Neuronal stem cell (in vitro differentiated cells): Measurements from ENCODE around the gene MRC1.

Experiments
- DNase-seq: peaks from one replicate; pipeline ENCODE4 v3.0.0-alpha.2; 2013; ENCODE audit warnings: low spot score
- H2AFZ ChIP-seq: one replicate; pipeline ENCODE4 v1.6.1; 2013; ENCODE audit warnings: mild to moderate bottlenecking, low read length, inconsistent platforms
- H2AK5ac ChIP-seq: 2 replicates; pipeline ENCODE4 v1.6.1; 2013; ENCODE audit warnings: low read depth, mild to moderate bottlenecking, inconsistent platforms, low read length, moderate library complexity, mixed read lengths
- H2BK120ac ChIP-seq: 2 replicates; pipeline ENCODE4 v1.6.1; 2013; ENCODE audit warnings: low read depth, mild to moderate bottlenecking, inconsistent platforms, low read length, moderate library complexity, mixed read lengths
- H2BK12ac ChIP-seq: one replicate; pipeline ENCODE4 v1.6.1; 2013; ENCODE audit warnings: low read length, inconsistent platforms
- H2BK15ac ChIP-seq: 2 replicates; pipeline ENCODE4 v1.6.1; 2013; ENCODE audit warnings: mild to moderate bottlenecking, low read length, inconsistent platforms, mixed read lengths
- H2BK5ac ChIP-seq: one replicate; pipeline ENCODE4 v1.6.1; 2013; ENCODE audit warnings: inconsistent platforms, mild to moderate bottlenecking, low read length, moderate library complexity
- H3K14ac ChIP-seq: one replicate; pipeline ENCODE4 v1.6.1; 2013; ENCODE audit warnings: low read length, inconsistent platforms
- H3K18ac ChIP-seq: 2 replicates; pipeline ENCODE4 v1.6.1; 2013; ENCODE audit warnings: low read length, inconsistent platforms
- H3K23ac ChIP-seq: 2 replicates; pipeline ENCODE4 v1.6.1; 2013; ENCODE audit warnings: low read depth, mild to moderate bottlenecking, mixed read lengths, low read length, inconsistent platforms; ENCODE audit not compliant: poor library complexity
- H3K27ac ChIP-seq: replicated peaks from 3 replicates; pipeline ENCODE4 v1.5.1; 2013; ENCODE audit warnings: low read length, inconsistent platforms
- H3K27me3 ChIP-seq, 3 experiments: 2 replicates each; pipeline ENCODE4 v1.6.1; 2013; ENCODE audit warnings: low read length in 3 of 3, mild to moderate bottlenecking in 2 of 3, inconsistent platforms in 1 of 3, low read depth in 1 of 3, mixed read lengths in 1 of 3, moderate library complexity in 1 of 3; ENCODE audit not compliant: control insufficient read depth in 3 of 3, insufficient read depth in 3 of 3
- H3K36me3 ChIP-seq, 2 donors: replicated peaks in 1 of 2; 2 replicates each; pipeline ENCODE4 v1.6.1; 2013; ENCODE audit warnings: low read length in 2 of 2; ENCODE audit not compliant: control insufficient read depth in 2 of 2, insufficient read depth in 2 of 2
- H3K4ac ChIP-seq: 2 replicates; pipeline ENCODE4 v1.6.1; 2013; ENCODE audit warnings: inconsistent platforms, mild to moderate bottlenecking, low read length, moderate library complexity
- H3K4me1 ChIP-seq, 2 donors: 1 replicate in 1 of 2; 2 replicates in 1 of 2; pipeline ENCODE4 v1.6.1; 2013; ENCODE audit warnings: low read length in 2 of 2, low read depth in 1 of 2; ENCODE audit not compliant: control insufficient read depth in 2 of 2, insufficient read depth in 1 of 2
- H3K4me2 ChIP-seq: one replicate; pipeline ENCODE4 v1.6.1; 2013; ENCODE audit warnings: mild to moderate bottlenecking, low read length, inconsistent platforms; ENCODE audit not compliant: insufficient read depth, poor library complexity, severe bottlenecking
- H3K4me3 ChIP-seq, 2 donors: 2 replicates each; pipeline ENCODE4 v1.5.1; 2013; ENCODE audit warnings: low read length in 2 of 2, mild to moderate bottlenecking in 2 of 2, inconsistent platforms in 1 of 2, moderate library complexity in 1 of 2
- H3K79me1 ChIP-seq: one replicate; pipeline ENCODE4 v1.6.1; 2013; ENCODE audit warnings: low read depth, mild to moderate bottlenecking, inconsistent platforms, low read length, moderate library complexity
- H3K9ac ChIP-seq: one replicate; pipeline ENCODE4 v1.6.1; 2013; ENCODE audit warnings: mild to moderate bottlenecking, low read depth, low read length, inconsistent platforms; ENCODE audit not compliant: poor library complexity
- H3K9me3 ChIP-seq, 2 donors: replicated peaks in 1 of 2; 2 replicates each; pipeline versions ENCODE3 to v1.6.1; 2013; ENCODE audit warnings: low read length in 2 of 2, mild to moderate bottlenecking in 2 of 2, inconsistent platforms in 1 of 2, low read depth in 1 of 2, mixed read lengths in 1 of 2, moderate library complexity in 1 of 2; ENCODE audit not compliant: control insufficient read depth in 2 of 2, insufficient read depth in 1 of 2
- H4K8ac ChIP-seq: one replicate; pipeline ENCODE4 v1.6.1; 2013; ENCODE audit warnings: low read depth, mild to moderate bottlenecking, inconsistent platforms, low read length, moderate library complexity
- H4K91ac ChIP-seq: one replicate; pipeline ENCODE4 v1.6.1; 2013; ENCODE audit warnings: low read length, low read depth, mild to moderate bottlenecking, inconsistent platforms; ENCODE audit not compliant: poor library complexity
- WGBS, 2 donors: extraction: QIAGEN DNeasy Blood & Tissue Kit; methylation state at CpG; one replicate each; pipeline ENCODE4 v1.1.7; 2013; ENCODE audit warnings: missing lambda C conversion rate in 2 of 2, mixed read lengths in 1 of 2; ENCODE audit not compliant: insufficient read length in 2 of 2, insufficient replicate concordance in 1 of 2; ENCODE audit errors: extremely low coverage in 2 of 2; 5-methylcytosine and 5-hydroxymethylcytosine counted together

The MRC1 gene

GRCh38 chr10:17857040-17857439 is 47.9 kb downstream of the MRC1 start:
- Histone ChIP-seq H2AFZ (no peak overlapping the region), H3K36me3 (no peaks in the 10 kb centered on the region), H3K23ac (no peak overlapping the region), H2BK5ac (no peak overlapping the region), H3K4me3 (no peak overlapping the region), H4K91ac (no peak overlapping the region), H3K27ac (no peak overlapping the region), H2BK12ac (no peak overlapping the region), H3K18ac (no peak overlapping the region), H2BK120ac (no peak overlapping the region), H2AK5ac (no peak overlapping the region), H3K79me1 (no peaks in the 10 kb centered on the region), H3K9ac (no peak overlapping the region), H3K9me3 (no peaks in the 10 kb centered on the region), H2BK15ac (no peak overlapping the region), H4K8ac (no peak overlapping the region), H3K14ac (no peak overlapping the region), H3K27me3 (no peaks in the 10 kb centered on the region), H3K4me2 (no peak overlapping the region), H3K4ac (no peak overlapping the region), H3K4me1 (no peaks in the 10 kb centered on the region)
- no CpG with 5 or more reads among the region's 3 CpGs for WGBS, 2 donors
- no peak for DNase-seq

DNA sequence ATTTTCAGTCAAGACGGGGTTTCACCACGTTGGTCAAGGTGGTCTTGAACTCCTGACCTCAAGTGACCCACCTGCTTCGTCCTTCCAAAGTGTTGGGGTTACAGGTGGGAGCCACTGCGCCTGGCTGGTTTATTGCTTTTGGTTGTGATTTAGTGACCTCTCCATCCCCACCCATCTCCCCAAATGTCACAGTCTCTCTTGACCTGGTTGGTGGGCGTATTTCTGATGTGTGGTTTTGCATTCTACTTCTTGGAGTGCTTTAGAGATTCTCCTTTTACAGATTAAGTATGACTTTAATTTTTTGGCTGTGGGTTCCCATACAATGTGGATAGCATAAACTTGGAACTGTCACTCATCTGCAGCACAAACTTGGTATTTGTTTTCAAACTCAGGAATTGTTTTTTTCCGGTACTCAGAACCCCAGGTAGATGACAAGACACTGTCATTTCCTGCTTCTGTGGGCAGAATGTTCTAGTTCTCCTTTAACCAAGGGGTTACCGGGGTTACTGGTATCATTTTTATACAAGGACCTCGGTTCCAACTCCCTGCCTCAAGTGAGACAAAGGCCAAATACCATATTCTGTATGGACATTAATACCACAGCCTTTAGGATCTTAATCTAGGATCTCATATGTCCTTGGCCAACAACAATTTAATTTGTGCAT is 50.5 kb downstream of the MRC1 start:
- H2BK12ac ChIP-seq = no peak overlapping the region
- DNase-seq = no peak
- no peak overlapping the region for H4K8ac ChIP-seq
- H2AK5ac ChIP-seq = no peak overlapping the region
- no peak overlapping the region for H3K4ac ChIP-seq
- no peaks in the 10 kb centered on the region for H3K4me1 ChIP-seq
- no peak overlapping the region for H3K4me3 ChIP-seq
- H3K36me3 ChIP-seq = no peaks in the 10 kb centered on the region
- no peak overlapping the region for H3K18ac ChIP-seq
- no peak overlapping the region for H4K91ac ChIP-seq
- no peak overlapping the region for H3K14ac ChIP-seq
- no peak overlapping the region for H3K4me2 ChIP-seq
- H3K27me3 ChIP-seq = no peaks in the 10 kb centered on the region
- no peaks in the 10 kb centered on the region for H3K79me1 ChIP-seq
- H2BK15ac ChIP-seq = no peak overlapping the region
- no CpG with 5 or more reads among the region's 8 CpGs for WGBS, 2 donors
- H2BK5ac ChIP-seq = no peak overlapping the region
- H2BK120ac ChIP-seq = no peak overlapping the region
- no peaks in the 10 kb centered on the region for H3K9me3 ChIP-seq
- H3K27ac ChIP-seq = no peak overlapping the region
- no peak overlapping the region for H3K23ac ChIP-seq
- no peak overlapping the region for H2AFZ ChIP-seq
- H3K9ac ChIP-seq = no peak overlapping the region

GRCh38 chr10:17861760-17862159 is 52.6 kb downstream of the MRC1 start:
- Histone ChIP-seq H3K23ac (no peak overlapping the region), H2BK120ac (no peak overlapping the region), H3K4ac (no peak overlapping the region), H3K14ac (no peak overlapping the region), H2BK12ac (no peak overlapping the region), H2BK5ac (no peak overlapping the region), H2AFZ (no peak overlapping the region), H3K4me3 (no peak overlapping the region), H2AK5ac (no peak overlapping the region), H3K4me1 (peaks cover 0 to 2% of the 10 kb centered on the region in 2 donors), H3K18ac (no peak overlapping the region), H2BK15ac (no peak overlapping the region), H4K91ac (no peak overlapping the region), H3K36me3 (no peaks in the 10 kb centered on the region), H3K9me3 (no peaks in the 10 kb centered on the region), H3K27ac (no peak overlapping the region), H3K4me2 (no peak overlapping the region), H4K8ac (no peak overlapping the region), H3K9ac (no peak overlapping the region), H3K79me1 (no peaks in the 10 kb centered on the region), H3K27me3 (no peaks in the 10 kb centered on the region)
- WGBS, 2 donors = no CpG with 5 or more reads among the region's 5 CpGs
- no peak for DNase-seq

DNA sequence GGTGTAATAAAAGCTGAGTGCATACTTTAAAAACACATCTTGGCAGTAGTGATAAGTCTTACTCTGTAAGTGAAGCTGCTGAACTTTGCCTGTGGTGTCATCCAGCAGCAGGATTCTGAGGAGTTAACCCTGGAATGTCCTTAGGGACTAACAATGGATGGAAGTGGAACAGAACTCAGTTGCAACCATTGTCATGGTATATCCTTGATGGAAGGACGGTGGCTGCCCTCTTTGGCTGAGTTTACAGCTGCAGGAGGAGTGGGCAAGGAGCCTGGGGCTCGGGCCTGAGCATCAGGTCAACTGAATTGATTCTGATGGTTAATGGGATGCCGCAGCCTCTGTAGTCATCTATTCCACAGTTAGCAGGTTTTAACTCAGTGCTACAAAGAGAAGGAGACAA is 56.2 kb downstream of the MRC1 start:
- Histone ChIP-seq H3K27ac (no peak overlapping the region), H2BK120ac (no peak overlapping the region), H4K8ac (no peak overlapping the region), H2BK15ac (no peak overlapping the region), H2AFZ (no peak overlapping the region), H2BK12ac (no peak overlapping the region), H3K23ac (no peak overlapping the region), H3K18ac (no peak overlapping the region), H3K9ac (no peak overlapping the region), H3K4ac (no peak overlapping the region), H4K91ac (no peak overlapping the region), H3K79me1 (no peaks in the 10 kb centered on the region), H3K14ac (peak overlapping the region; percentile 38), H3K27me3 (no peaks in the 10 kb centered on the region), H2AK5ac (no peak overlapping the region), H3K9me3 (no peaks in the 10 kb centered on the region), H3K4me3 (no peak overlapping the region), H3K36me3 (no peaks in the 10 kb centered on the region), H3K4me2 (no peak overlapping the region), H3K4me1 (peaks cover 0 to 2% of the 10 kb centered on the region in 2 donors), H2BK5ac (no peak overlapping the region)
- no CpG with 5 or more reads among the region's 3 CpGs for WGBS, 2 donors
- no peak for DNase-seq
